Measurements from ENCODE around the gene PTGR1. TPM values are rescaled to one million over a fixed set of nuclear protein-coding genes. Genes with fewer than 3 reads are reported as not detected.

Gene PTGR1
- total RNA-seq, 5 donors from 2014 or later (not counting 1 experiment from before 2014, with no cell fraction given) = 0.30 to 1.9 (median 0.38) TPM; not detected in 2

DNA sequence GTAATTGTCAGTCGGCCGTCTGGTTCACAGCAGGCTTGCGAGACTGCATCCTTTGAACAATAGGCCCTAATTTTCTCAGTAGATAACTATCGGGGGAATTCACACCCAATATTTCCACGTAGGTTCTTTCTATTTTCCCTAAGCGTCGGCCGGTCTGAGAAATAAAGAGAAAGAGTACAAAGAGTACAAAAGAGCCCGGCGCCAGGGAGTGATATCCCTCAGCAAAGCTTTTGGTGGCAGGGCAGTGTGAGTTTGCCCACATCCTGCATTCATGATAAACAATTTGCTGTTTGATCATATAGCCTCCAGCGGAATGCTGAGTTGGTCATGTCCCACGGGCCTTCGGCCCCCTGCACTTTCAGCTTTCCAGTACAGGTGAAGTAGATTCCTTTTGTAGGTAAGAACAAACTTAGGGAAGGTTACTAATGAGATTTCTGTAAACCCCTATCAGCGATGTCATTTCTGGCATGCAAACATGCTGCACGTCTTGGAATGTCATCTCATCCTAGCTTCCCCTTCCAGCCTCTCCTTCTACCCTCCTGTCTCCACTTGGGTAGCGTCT is 4.7 kb upstream of the PTGR1 start:
- DNase-seq (no peak), ATAC-seq (replicated peaks in 1 of 4) (no peak)
- Histone ChIP-seq H3K36me3 (ENCODE audit: control insufficient read depth in 2 of 2, extremely low read depth in 1 of 2, insufficient read depth in 1 of 2, low read length in 1 of 2) (no peaks in the 10 kb centered on the region), H3K4me1 (ENCODE audit: control insufficient read depth in 1 of 2, extremely low read depth in 1 of 2, insufficient read depth in 2 of 2, low read length in 2 of 2) (peaks cover 0 to 8% of the 10 kb centered on the region in 2 experiments), H3K27me3 (replicated peaks in 1 of 2; ENCODE audit: control insufficient read depth in 2 of 2, extremely low read depth in 1 of 2, insufficient read depth in 2 of 2, low read length in 1 of 2) (peaks cover 0 to 19% of the 10 kb centered on the region in 2 experiments), H3K4me3 (ENCODE audit: control insufficient read depth in 1 of 2, extremely low read depth in 1 of 2, low read length in 1 of 2) (no peak overlapping the region), H3K27ac (ENCODE audit: low read length) (no peak overlapping the region), H3K9me3 (no peaks in the 10 kb centered on the region)
- H3K4me3 Mint-ChIP-seq = no peak overlapping the region
- H3K4me1 Mint-ChIP-seq = peaks cover 6 to 9% (median 6%) of the 10 kb centered on the region in 3 donors
- ChIA-PET POLR2A (interaction anchor here in 1 of 2 donors (0.5 kb wide), 1 partner anchor 58 kb away, joined by 3 read pairs; no protein-coding TSS in a partner anchor), CTCF (interaction anchor here in 1 of 2 donors (0.6 kb wide), 1 partner anchor 160 kb away, joined by 5 read pairs; no protein-coding TSS in a partner anchor)
- no peaks in the 10 kb centered on the region for H3K9me3 Mint-ChIP-seq
- peaks cover 18 to 34% of the 10 kb centered on the region in 2 donors for H3K27me3 Mint-ChIP-seq
- whole genome bisulfite sequencing (ENCODE audit: insufficient coverage) = 64% methylated on average over 2 of the region's 16 CpGs
- H3K36me3 Mint-ChIP-seq = no peaks in the 10 kb centered on the region
- no peak overlapping the region for H3K27ac Mint-ChIP-seq

DNA sequence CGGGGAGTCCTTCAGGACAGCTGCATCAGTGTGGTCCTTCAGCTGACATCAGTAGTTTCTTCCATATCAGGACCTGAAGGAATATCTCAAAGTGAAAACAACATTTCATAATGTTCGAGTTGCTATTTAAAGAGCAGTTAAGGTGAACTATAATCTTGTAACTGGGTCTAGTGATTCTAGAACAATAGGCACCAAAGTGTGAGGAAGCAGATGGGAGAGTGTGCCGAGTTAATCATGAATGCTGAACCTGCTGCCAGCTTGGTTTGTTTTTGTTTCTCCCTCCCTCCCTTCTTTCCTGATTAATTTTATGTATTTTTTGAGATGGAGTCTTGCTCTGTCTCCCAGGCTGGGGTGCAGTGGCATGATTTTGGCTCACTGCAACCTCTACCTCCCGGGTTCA is 3.6 kb upstream of the PTGR1 start:
- H3K27me3 Mint-ChIP-seq = peaks cover 18 to 37% of the 10 kb centered on the region in 2 donors

DNA sequence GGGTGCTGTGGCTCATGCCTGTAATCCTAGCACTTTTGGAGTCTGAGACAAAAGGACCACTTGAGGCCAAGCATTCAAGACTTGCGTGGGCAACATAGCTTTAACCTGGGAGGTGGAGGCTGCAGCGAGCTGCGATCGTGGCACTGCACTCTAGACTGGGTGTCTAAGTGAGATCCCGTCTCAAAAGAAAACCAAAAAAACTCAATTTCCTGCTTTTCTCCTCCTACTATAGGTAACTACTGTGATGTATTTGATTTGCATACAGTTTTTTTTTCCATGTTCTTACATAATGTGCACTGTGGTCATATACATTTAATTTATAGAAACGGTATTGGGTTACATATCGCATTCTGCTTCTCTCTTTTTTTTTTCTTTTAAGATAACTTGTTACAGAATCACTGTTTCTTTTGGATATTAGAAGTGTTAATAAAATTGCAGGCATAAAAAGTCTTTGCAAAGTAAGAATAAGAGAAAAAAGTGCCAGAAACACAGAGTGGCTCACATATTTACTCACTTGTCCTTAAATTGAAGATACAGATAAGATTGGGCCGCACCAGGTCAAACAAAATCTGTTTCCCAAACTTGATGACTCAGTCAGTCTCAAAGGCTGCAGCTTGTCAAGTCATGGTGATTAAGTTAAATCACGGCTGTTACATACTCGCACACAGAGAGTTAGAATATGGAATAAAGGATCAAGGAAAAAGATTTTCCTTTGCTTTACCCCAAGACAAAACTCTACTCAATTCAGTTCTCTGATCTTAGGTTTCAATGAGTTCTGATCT is 2.0 kb upstream of the PTGR1 start:
- CTCF ChIA-PET = no interaction called here
- H3K9me3 Mint-ChIP-seq = no peaks in the 10 kb centered on the region
- H3K27ac ChIP-seq (ENCODE audit: low read length) = no peak overlapping the region
- peaks cover 2 to 24% of the 10 kb centered on the region in 2 experiments for H3K4me1 ChIP-seq (ENCODE audit: control insufficient read depth in 1 of 2, extremely low read depth in 1 of 2, insufficient read depth in 2 of 2, low read length in 2 of 2)
- H3K4me1 Mint-ChIP-seq = peaks cover 16 to 24% (median 21%) of the 10 kb centered on the region in 3 donors
- H3K9me3 ChIP-seq = no peaks in the 10 kb centered on the region
- no CpG with 5 or more reads among the region's 10 CpGs for WGBS (ENCODE audit: insufficient coverage)
- POLR2A ChIA-PET = no interaction called here
- DNase-seq = peak in 1 of 35 experiments; percentile 14
- no peaks in the 10 kb centered on the region for H3K36me3 Mint-ChIP-seq
- no peak overlapping the region for H3K4me3 ChIP-seq (ENCODE audit: control insufficient read depth in 1 of 2, extremely low read depth in 1 of 2, low read length in 1 of 2)
- ATAC-seq (replicated peaks in 1 of 4) = no peak
- H3K27me3 Mint-ChIP-seq = peaks cover 22 to 39% of the 10 kb centered on the region in 2 donors
- H3K4me3 Mint-ChIP-seq = no peak overlapping the region
- H3K36me3 ChIP-seq (ENCODE audit: control insufficient read depth in 2 of 2, extremely low read depth in 1 of 2, insufficient read depth in 1 of 2, low read length in 1 of 2) = no peaks in the 10 kb centered on the region
- H3K27ac Mint-ChIP-seq = no peak overlapping the region
- H3K27me3 ChIP-seq (replicated peaks in 1 of 2; ENCODE audit: control insufficient read depth in 2 of 2, extremely low read depth in 1 of 2, insufficient read depth in 2 of 2, low read length in 1 of 2) = peaks cover 0 to 36% of the 10 kb centered on the region in 2 experiments

More for the DNA sequence above, 3.6 kb upstream of the PTGR1 start:
- DNase-seq = no peak
- no peak overlapping the region for H3K4me3 Mint-ChIP-seq
- peaks cover 2 to 19% of the 10 kb centered on the region in 2 experiments for H3K4me1 ChIP-seq (ENCODE audit: control insufficient read depth in 1 of 2, extremely low read depth in 1 of 2, insufficient read depth in 2 of 2, low read length in 2 of 2)
- no peak overlapping the region for H3K4me3 ChIP-seq (ENCODE audit: control insufficient read depth in 1 of 2, extremely low read depth in 1 of 2, low read length in 1 of 2)
- ChIA-PET POLR2A (no interaction called here), CTCF (no interaction called here)
- H3K27me3 ChIP-seq (replicated peaks in 1 of 2; ENCODE audit: control insufficient read depth in 2 of 2, extremely low read depth in 1 of 2, insufficient read depth in 2 of 2, low read length in 1 of 2) = peaks cover 0 to 26% of the 10 kb centered on the region in 2 experiments
- no peak overlapping the region for H3K27ac Mint-ChIP-seq
- no peaks in the 10 kb centered on the region for H3K36me3 Mint-ChIP-seq
- no peaks in the 10 kb centered on the region for H3K36me3 ChIP-seq (ENCODE audit: control insufficient read depth in 2 of 2, extremely low read depth in 1 of 2, insufficient read depth in 1 of 2, low read length in 1 of 2)
- ATAC-seq (replicated peaks in 1 of 4) = no peak
- no peak overlapping the region for H3K27ac ChIP-seq (ENCODE audit: low read length)
- no peaks in the 10 kb centered on the region for H3K9me3 Mint-ChIP-seq
- 63% methylated on average over 1 of the region's 4 CpGs for WGBS (ENCODE audit: insufficient coverage)
- no peaks in the 10 kb centered on the region for H3K9me3 ChIP-seq
- peaks cover 10 to 17% (median 15%) of the 10 kb centered on the region in 3 donors for H3K4me1 Mint-ChIP-seq

- CTCF ChIA-PET = no interaction called here
- POLR2A ChIA-PET = no interaction called here
These were observed 502 bp upstream of the PTGR1 start for GRCh38 chr9:111599955-111600343.

DNA sequence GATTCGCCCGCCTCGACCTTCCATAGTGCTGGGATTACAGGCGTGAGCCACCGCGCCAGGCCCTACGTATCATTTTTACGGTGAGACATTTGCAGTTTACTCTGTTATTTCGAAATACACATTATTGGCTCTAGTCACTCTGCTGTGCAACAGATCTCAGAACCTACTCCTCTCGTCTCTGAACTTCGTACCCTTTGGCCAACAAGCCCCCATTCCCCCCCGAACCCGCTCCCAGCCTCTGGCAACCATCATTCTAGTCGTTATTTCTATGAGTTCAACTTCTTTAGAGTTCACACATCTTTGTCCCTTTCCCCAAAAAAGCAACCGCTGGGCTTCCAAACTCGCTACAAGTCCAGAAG is 735 bp downstream of the PTGR1 start:
- WGBS (ENCODE audit: insufficient coverage) = 7% methylated on average over 15 of the region's 16 CpGs
- peaks cover 22 to 39% of the 10 kb centered on the region in 2 donors for H3K27me3 Mint-ChIP-seq
- ATAC-seq (replicated peaks in 1 of 4) (peak in 2 of 4 experiments; percentile 25 to 38), DNase-seq (peak in 4 of 35 experiments; percentile 1 to 18 (median 9))
- ChIA-PET CTCF (interaction anchor here (0.5 to 1.4 kb wide), 10 partner anchors 23 to 1685 kb away, joined by 3 to 9 read pairs (median 4); no protein-coding TSS in a partner anchor), POLR2A (interaction anchor here in 1 of 2 donors (0.8 kb wide), 1 partner anchor 115 kb away, joined by 3 read pairs; the partner anchor contains the start of gene ECPAS)
- Histone ChIP-seq H3K27ac (ENCODE audit: low read length) (no peak overlapping the region), H3K4me3 (ENCODE audit: control insufficient read depth in 1 of 2, extremely low read depth in 1 of 2, low read length in 1 of 2) (peak overlapping the region; percentile 55 to 81), H3K9me3 (no peaks in the 10 kb centered on the region), H3K27me3 (replicated peaks in 1 of 2; ENCODE audit: control insufficient read depth in 2 of 2, extremely low read depth in 1 of 2, insufficient read depth in 2 of 2, low read length in 1 of 2) (peaks cover 0 to 38% of the 10 kb centered on the region in 2 experiments), H3K36me3 (ENCODE audit: control insufficient read depth in 2 of 2, extremely low read depth in 1 of 2, insufficient read depth in 1 of 2, low read length in 1 of 2) (no peaks in the 10 kb centered on the region), H3K4me1 (ENCODE audit: control insufficient read depth in 1 of 2, extremely low read depth in 1 of 2, insufficient read depth in 2 of 2, low read length in 2 of 2) (peaks cover 2 to 24% of the 10 kb centered on the region in 2 experiments)
- peaks cover 16 to 24% (median 21%) of the 10 kb centered on the region in 3 donors for H3K4me1 Mint-ChIP-seq
- H3K27ac Mint-ChIP-seq = no peak overlapping the region
- H3K4me3 Mint-ChIP-seq = peak overlapping the region; percentile 83 to 91 (median 88)
- no peaks in the 10 kb centered on the region for H3K36me3 Mint-ChIP-seq
- H3K9me3 Mint-ChIP-seq = no peaks in the 10 kb centered on the region

More at GRCh38 chr9:111599955-111600343, 502 bp upstream of the PTGR1 start:
- no peak overlapping the region for H3K27ac Mint-ChIP-seq
- Histone ChIP-seq H3K9me3 (no peaks in the 10 kb centered on the region), H3K27me3 (replicated peaks in 1 of 2; ENCODE audit: control insufficient read depth in 2 of 2, extremely low read depth in 1 of 2, insufficient read depth in 2 of 2, low read length in 1 of 2) (peaks cover 0 to 38% of the 10 kb centered on the region in 2 experiments), H3K36me3 (ENCODE audit: control insufficient read depth in 2 of 2, extremely low read depth in 1 of 2, insufficient read depth in 1 of 2, low read length in 1 of 2) (no peaks in the 10 kb centered on the region), H3K27ac (ENCODE audit: low read length) (no peak overlapping the region), H3K4me3 (ENCODE audit: control insufficient read depth in 1 of 2, extremely low read depth in 1 of 2, low read length in 1 of 2) (peak overlapping the region in 1 of 2 donors; percentile 67), H3K4me1 (ENCODE audit: control insufficient read depth in 1 of 2, extremely low read depth in 1 of 2, insufficient read depth in 2 of 2, low read length in 2 of 2) (peaks cover 2 to 24% of the 10 kb centered on the region in 2 experiments)
- ATAC-seq (replicated peaks in 1 of 4) (no peak), DNase-seq (no peak)
- WGBS (ENCODE audit: insufficient coverage) = 72% methylated on average over 15 of the region's 17 CpGs
- H3K27me3 Mint-ChIP-seq = peaks cover 22 to 39% of the 10 kb centered on the region in 2 donors
- no peaks in the 10 kb centered on the region for H3K9me3 Mint-ChIP-seq
- peaks cover 16 to 24% (median 21%) of the 10 kb centered on the region in 3 donors for H3K4me1 Mint-ChIP-seq
- H3K4me3 Mint-ChIP-seq = peak overlapping the region; percentile 75 to 91 (median 78)
- H3K36me3 Mint-ChIP-seq = no peaks in the 10 kb centered on the region
